Measurements from ENCODE around the gene CSRP1.
"Not testable (repeated sequence)": the region's sequence is repeated elsewhere in the genome, so short reads cannot be mapped to it uniquely, and the experiment has no call there.

CSRP1 gene

GRCh38 chr1:201475915-201476669 lies 30.8 kb downstream of the CSRP1 start:
- no peak for DNase-seq

- DNase-seq = no peak
Observed at GRCh38 chr1:201475130-201475529, 31.8 kb downstream of the CSRP1 start.

- no peak for DNase-seq
Observed at GRCh38 chr1:201473296-201473695, 33.6 kb downstream of the CSRP1 start.

- DNase-seq = not testable (repeated sequence)
Observed at GRCh38 chr1:201472321-201472720, 34.6 kb downstream of the CSRP1 start.

GRCh38 chr1:201471772-201472171 lies 35.2 kb downstream of the CSRP1 start:
- no peak for DNase-seq

- DNase-seq = no peak
Observed at GRCh38 chr1:201470581-201470980, 36.3 kb downstream of the CSRP1 start.

- DNase-seq = no peak
Observed at GRCh38 chr1:201469645-201470074, 37.3 kb downstream of the CSRP1 start.

GRCh38 chr1:201468844-201469644 lies 37.9 kb downstream of the CSRP1 start, which contains the start of gene PHLDA3:
Gene PHLDA3, minus strand, starts transcription at chr1:201469188. Its CDS starts 402 bp downstream, at chr1:201468786.
- peak; percentile 74 for DNase-seq

GRCh38 chr1:201468501-201468843 lies 38.5 kb downstream of the CSRP1 start:
- DNase-seq = peak; percentile 57

- DNase-seq = no peak
Observed at GRCh38 chr1:201466492-201466891, 40.4 kb downstream of the CSRP1 start.

- no peak for DNase-seq
Observed at GRCh38 chr1:201465698-201466290, 41.1 kb downstream of the CSRP1 start.

- DNase-seq = peak; percentile 52
Observed at GRCh38 chr1:201463071-201463552, 43.8 kb downstream of the CSRP1 start.

GRCh38 chr1:201461645-201462441 lies 45.1 kb downstream of the CSRP1 start:
- peak; percentile 52 for DNase-seq

GRCh38 chr1:201460814-201461644 lies 45.9 kb downstream of the CSRP1 start:
- DNase-seq = peak; percentile 91

GRCh38 chr1:201459775-201460174 lies 47.1 kb downstream of the CSRP1 start:
- DNase-seq = no peak

GRCh38 chr1:201459052-201459451 lies 47.9 kb downstream of the CSRP1 start:
- no peak for DNase-seq

- DNase-seq = no peak
Observed at GRCh38 chr1:201457508-201457960, 49.4 kb downstream of the CSRP1 start.

- DNase-seq = peak; percentile 33
Observed at GRCh38 chr1:201456499-201457309, 50.2 kb downstream of the CSRP1 start.

GRCh38 chr1:201455098-201455497 lies 51.8 kb downstream of the CSRP1 start:
- no peak for DNase-seq

- no peak for DNase-seq
Observed at GRCh38 chr1:201454608-201455007, 52.3 kb downstream of the CSRP1 start.

GRCh38 chr1:201452866-201453265 lies 54.1 kb downstream of the CSRP1 start:
- no peak for DNase-seq

All from DMS53 (cell line).